HG03175 (cell line): ENCODE data around the gene ADGB.

ENCODE experiments used
- ATAC-seq: cut with Tn5 transposase; IDR thresholded peaks from one replicate; pipeline ENCODE4 v1.9.1; 2021; ENCODE audit warnings: mild to moderate bottlenecking, moderate library complexity; ENCODE audit not compliant: unreplicated experiment

The ADGB gene

GRCh38 chr6:146628350-146628749 lies 29.6 kb downstream of the ADGB start:
- no peak for ATAC-seq

- ATAC-seq: no peak
These were observed 35.2 kb downstream of the ADGB start for GRCh38 chr6:146634022-146634421.

- no peak for ATAC-seq
These were observed 36.4 kb downstream of the ADGB start for GRCh38 chr6:146635165-146635564.

GRCh38 chr6:146636481-146636880 lies 37.7 kb downstream of the ADGB start:
- ATAC-seq: no peak

- no peak for ATAC-seq
These were observed 44.1 kb downstream of the ADGB start for GRCh38 chr6:146642921-146643320.

- ATAC-seq: no peak
These were observed 52.2 kb downstream of the ADGB start for GRCh38 chr6:146650799-146651481.

- no peak for ATAC-seq
These were observed 52.7 kb downstream of the ADGB start for GRCh38 chr6:146651482-146651863.

- ATAC-seq: no peak
These were observed 58.7 kb downstream of the ADGB start for GRCh38 chr6:146657432-146657831.

- no peak for ATAC-seq
These were observed 66.1 kb downstream of the ADGB start for GRCh38 chr6:146664871-146665360.

GRCh38 chr6:146666909-146667308 lies 68.1 kb downstream of the ADGB start:
- ATAC-seq: no peak

- no peak for ATAC-seq
These were observed 71.4 kb downstream of the ADGB start for GRCh38 chr6:146670161-146670560.

GRCh38 chr6:146673069-146673468 lies 74.3 kb downstream of the ADGB start:
- ATAC-seq: no peak

- no peak for ATAC-seq
These were observed 80.6 kb downstream of the ADGB start for GRCh38 chr6:146679386-146679785.

GRCh38 chr6:146682919-146683318 lies 84.1 kb downstream of the ADGB start:
- no peak for ATAC-seq

- ATAC-seq: no peak
These were observed 91.0 kb downstream of the ADGB start for GRCh38 chr6:146689806-146690205.

GRCh38 chr6:146693342-146693741 lies 94.6 kb downstream of the ADGB start:
- no peak for ATAC-seq

GRCh38 chr6:146697921-146698320 lies 99.1 kb downstream of the ADGB start:
- no peak for ATAC-seq

- peak; percentile 82 for ATAC-seq
These were observed 101.4 kb downstream of the ADGB start for GRCh38 chr6:146700078-146700686.

GRCh38 chr6:146701632-146702031 lies 102.9 kb downstream of the ADGB start:
- no peak for ATAC-seq

GRCh38 chr6:146709036-146709622 lies 110.4 kb downstream of the ADGB start:
- no peak for ATAC-seq

- no peak for ATAC-seq
These were observed 120.6 kb downstream of the ADGB start for GRCh38 chr6:146719387-146719786.

GRCh38 chr6:146739696-146740095 lies 140.9 kb downstream of the ADGB start:
- no peak for ATAC-seq
